K562 (cell line): Measurements from ENCODE around the gene NEDD4L.

Experiments used
- EGR1 ChIP-seq: fragments of 450-650 bp; conservative IDR thresholded peaks from 2 replicates; pipeline ENCODE4 v1.6.1; 2017; ENCODE audit warnings: mild to moderate bottlenecking
- MBD1 ChIP-seq: fragments of 250-450 bp; sonication (Bioruptor Pico); IDR thresholded peaks from 2 replicates; pipeline ENCODE4 v1.8.0; 2022; ENCODE audit warnings: inconsistent platforms
- MEF2D ChIP-seq: conservative IDR thresholded peaks from 2 replicates; pipeline ENCODE4 v1.6.1; 2016; ENCODE audit warnings: low read depth, missing genetic modification characterization, missing compliant biosample characterization
- NBN ChIP-seq: fragments of 450-650 bp; IDR thresholded peaks from 2 replicates; pipeline ENCODE4 v1.6.1; 2016; ENCODE audit warnings: low read depth, mild to moderate bottlenecking
- POLR2AphosphoS5 ChIP-seq: IDR thresholded peaks from 2 replicates; pipeline ENCODE4 v1.6.1; 2011; ENCODE audit warnings: mild to moderate bottlenecking, low read depth, low read length, moderate library complexity; ENCODE audit not compliant: control insufficient read depth, insufficient read depth
- SAP30 ChIP-seq: fragments of 200-600 bp; sonication (generic); IDR thresholded peaks from 2 replicates; pipeline ENCODE4 v1.6.1; 2012; ENCODE audit warnings: borderline replicate concordance, low read depth, mild to moderate bottlenecking, moderate library complexity, low read length, control low read depth, inconsistent platforms; ENCODE audit not compliant: insufficient read depth, poor library complexity, severe bottlenecking
- SMAD4 ChIP-seq: fragments of 250-450 bp; sonication (Bioruptor Pico); conservative IDR thresholded peaks from 2 replicates; pipeline ENCODE4 v1.8.0; 2021; ENCODE audit warnings: inconsistent platforms, mild to moderate bottlenecking, moderate library complexity
- TF ChIP-seq, protein P1 (sequence below), 3 experiments: IDR thresholded peaks in 2 of 3; conservative IDR thresholded peaks in 1 of 3; 2 replicates each; pipeline ENCODE4 v1.5.1; 2011 to 2012; ENCODE audit warnings: low read length in 3 of 3, mild to moderate bottlenecking in 3 of 3, control low read depth in 2 of 3, improper control_type of control experiment in 1 of 3, inconsistent platforms in 1 of 3, low read depth in 1 of 3, mixed read lengths in 1 of 3, moderate library complexity in 1 of 3; ENCODE audit not compliant: insufficient read depth in 2 of 3

DNA sequence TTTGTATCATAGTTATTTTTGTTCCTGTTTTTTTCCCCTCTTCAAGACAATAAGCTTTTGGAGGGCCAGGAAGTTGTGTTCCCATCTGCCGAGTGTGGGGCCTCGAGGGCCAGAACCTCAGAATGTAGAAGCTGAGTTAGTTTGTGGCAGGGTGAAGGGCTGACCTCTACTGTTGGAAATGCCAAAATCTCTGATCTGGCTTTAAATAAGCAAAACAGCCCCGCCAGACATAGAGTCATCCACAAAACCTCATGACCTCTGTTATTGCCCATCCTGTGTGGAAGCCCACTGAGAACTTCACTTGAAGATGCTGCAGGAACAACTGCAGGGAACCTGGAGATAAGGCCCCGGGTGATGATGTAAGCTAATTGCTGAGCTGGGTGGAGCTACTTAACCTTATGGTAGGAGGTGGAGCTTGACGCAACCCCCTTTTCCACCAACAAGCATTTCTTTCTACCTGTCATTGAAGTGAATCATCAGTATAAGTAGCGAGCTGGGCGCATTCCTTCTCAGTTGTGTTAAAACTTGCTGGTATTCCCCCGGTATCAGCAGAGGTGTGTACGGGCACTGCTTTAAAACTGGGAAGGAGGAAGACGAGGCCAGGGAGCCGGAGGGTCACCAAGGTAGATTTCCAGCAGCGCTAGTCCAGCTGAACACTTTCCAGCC, 177.2 kb downstream of the NEDD4L start:
- TF ChIP-seq NBN (no peak), MEF2D (no peak), SAP30 (no peak), SMAD4 (CRISPR knock-in tag) (no peak), POLR2AphosphoS5 (peak; percentile 79), MBD1 (CRISPR knock-in tag) (no peak), EGR1 (no peak)
- TF ChIP-seq, protein P1, sequence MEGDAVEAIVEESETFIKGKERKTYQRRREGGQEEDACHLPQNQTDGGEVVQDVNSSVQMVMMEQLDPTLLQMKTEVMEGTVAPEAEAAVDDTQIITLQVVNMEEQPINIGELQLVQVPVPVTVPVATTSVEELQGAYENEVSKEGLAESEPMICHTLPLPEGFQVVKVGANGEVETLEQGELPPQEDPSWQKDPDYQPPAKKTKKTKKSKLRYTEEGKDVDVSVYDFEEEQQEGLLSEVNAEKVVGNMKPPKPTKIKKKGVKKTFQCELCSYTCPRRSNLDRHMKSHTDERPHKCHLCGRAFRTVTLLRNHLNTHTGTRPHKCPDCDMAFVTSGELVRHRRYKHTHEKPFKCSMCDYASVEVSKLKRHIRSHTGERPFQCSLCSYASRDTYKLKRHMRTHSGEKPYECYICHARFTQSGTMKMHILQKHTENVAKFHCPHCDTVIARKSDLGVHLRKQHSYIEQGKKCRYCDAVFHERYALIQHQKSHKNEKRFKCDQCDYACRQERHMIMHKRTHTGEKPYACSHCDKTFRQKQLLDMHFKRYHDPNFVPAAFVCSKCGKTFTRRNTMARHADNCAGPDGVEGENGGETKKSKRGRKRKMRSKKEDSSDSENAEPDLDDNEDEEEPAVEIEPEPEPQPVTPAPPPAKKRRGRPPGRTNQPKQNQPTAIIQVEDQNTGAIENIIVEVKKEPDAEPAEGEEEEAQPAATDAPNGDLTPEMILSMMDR (IDR thresholded peaks at IDR 0.05 in 2 of 3, conservative IDR thresholded peaks at IDR 0.05 in 1 of 3; ENCODE audit: insufficient read depth in 2 of 3, low read depth in 1 of 3, low read length in 3 of 3): no peak
